ENCODE results near the gene EFNA5. TPM values are rescaled to one million over a fixed set of nuclear protein-coding genes. Genes with fewer than 3 reads are reported as not detected.

Gene EFNA5
- total RNA-seq, 3 donors from 2014 or later (not counting 1 experiment from before 2014, with no cell fraction given): 2.2 to 8.1 (median 4.3) TPM

DNA sequence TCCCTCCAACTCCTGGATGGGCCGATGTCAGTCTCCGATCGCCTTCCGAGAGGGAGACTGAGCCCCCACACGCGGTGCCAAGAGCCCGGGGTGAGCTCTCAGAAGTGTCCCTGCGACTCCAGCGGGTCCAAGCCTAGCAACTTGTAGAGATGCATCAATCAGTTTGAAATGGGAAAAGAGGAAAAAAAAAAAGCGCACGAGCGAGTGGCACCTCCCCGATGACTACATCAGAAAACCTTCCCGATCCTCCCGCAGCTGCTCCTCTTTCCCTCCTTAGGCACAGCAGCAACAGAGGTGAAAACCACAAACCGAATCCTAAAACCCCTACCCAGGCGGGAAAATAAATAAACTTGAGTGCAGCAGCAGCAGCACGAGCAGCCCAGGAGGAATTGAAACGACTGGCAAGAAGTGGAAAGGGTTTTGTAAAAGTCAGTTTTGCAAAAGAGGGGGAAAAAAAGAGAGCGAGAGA is 1.0 kb upstream of the EFNA5 start:
- H3K27me3 Mint-ChIP-seq (ENCODE audit: low read depth in 2 of 2): peaks cover 48 to 60% of the 10 kb centered on the region in 2 donors
- under 1% methylated on average over 15 of the region's 20 CpGs for WGBS (ENCODE audit: insufficient coverage)
- H3K4me1 Mint-ChIP-seq: peaks cover 25 to 39% of the 10 kb centered on the region in 2 donors
- Histone ChIP-seq H3K4me3 (ENCODE audit: low read length) (peak overlapping the region; percentile 43), H3K4me1 (ENCODE audit: control insufficient read depth, insufficient read depth, low read length) (peaks cover 46% of the 10 kb centered on the region), H3K27me3 (ENCODE audit: control insufficient read depth, insufficient read depth, low read length) (peaks cover 63% of the 10 kb centered on the region), H3K36me3 (ENCODE audit: control insufficient read depth, insufficient read depth, low read length) (no peaks in the 10 kb centered on the region), H3K27ac (ENCODE audit: low read length) (no peak overlapping the region), H3K9me3 (ENCODE audit: control insufficient read depth, insufficient read depth, low read length) (no peaks in the 10 kb centered on the region)
- TF ChIP-seq, protein P1, sequence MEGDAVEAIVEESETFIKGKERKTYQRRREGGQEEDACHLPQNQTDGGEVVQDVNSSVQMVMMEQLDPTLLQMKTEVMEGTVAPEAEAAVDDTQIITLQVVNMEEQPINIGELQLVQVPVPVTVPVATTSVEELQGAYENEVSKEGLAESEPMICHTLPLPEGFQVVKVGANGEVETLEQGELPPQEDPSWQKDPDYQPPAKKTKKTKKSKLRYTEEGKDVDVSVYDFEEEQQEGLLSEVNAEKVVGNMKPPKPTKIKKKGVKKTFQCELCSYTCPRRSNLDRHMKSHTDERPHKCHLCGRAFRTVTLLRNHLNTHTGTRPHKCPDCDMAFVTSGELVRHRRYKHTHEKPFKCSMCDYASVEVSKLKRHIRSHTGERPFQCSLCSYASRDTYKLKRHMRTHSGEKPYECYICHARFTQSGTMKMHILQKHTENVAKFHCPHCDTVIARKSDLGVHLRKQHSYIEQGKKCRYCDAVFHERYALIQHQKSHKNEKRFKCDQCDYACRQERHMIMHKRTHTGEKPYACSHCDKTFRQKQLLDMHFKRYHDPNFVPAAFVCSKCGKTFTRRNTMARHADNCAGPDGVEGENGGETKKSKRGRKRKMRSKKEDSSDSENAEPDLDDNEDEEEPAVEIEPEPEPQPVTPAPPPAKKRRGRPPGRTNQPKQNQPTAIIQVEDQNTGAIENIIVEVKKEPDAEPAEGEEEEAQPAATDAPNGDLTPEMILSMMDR (IDR thresholded peaks at IDR 0.05): no peak
- intact Hi-C loops (cut with micrococcal nuclease): loop anchor here (5.0 to 10.0 kb wide), 3 partner anchors 284 to 1407 kb away; no protein-coding TSS in a partner anchor
- H3K27ac Mint-ChIP-seq: peak overlapping the region; percentile 56 to 58
- H3K9me3 Mint-ChIP-seq: no peaks in the 10 kb centered on the region
- ATAC-seq (no peak), DNase-seq (no peak)
- H3K4me3 Mint-ChIP-seq: peak overlapping the region; percentile 89
- no peaks in the 10 kb centered on the region for H3K36me3 Mint-ChIP-seq

DNA sequence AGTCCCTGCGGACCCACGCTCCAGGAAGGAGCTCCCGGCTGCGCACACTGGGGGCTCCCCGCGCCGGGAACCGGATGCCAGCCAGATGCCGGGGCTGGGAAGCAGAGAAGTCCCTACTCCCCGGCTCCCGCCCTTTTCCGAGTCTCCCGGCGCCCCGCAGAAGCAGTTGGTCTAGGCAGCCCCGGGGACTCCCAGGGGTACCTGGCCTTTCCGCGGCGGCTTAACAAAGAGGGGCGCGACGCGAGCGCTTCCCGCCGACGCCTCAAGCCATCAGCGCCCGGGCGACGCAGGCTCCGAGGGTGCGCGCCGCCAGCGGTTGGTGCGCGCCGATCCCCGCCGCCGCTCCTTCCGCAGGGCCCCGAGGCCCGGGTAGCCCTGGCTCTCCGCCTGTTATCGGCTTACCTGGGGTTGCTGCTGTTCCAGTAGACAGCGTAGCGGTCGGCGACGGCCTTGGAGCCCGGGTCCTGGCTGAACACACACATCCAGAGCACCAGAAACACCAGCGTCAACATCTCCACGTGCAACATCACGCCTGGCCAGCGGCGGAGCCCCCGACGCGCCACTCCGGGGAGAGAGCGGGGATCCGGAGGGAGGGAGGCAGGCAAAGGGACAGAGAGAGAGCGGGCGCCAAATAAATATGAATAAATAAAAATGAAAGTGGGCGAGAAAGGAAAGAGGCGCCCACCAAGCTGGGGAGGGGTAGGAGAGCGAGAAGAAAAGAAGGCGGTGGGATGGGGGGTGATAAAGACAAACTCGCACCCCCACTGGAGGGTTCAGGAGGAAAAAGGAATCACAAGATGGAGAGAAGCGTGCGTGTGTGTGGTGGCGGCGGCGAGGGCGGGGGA is 428 bp downstream of the EFNA5 start:
- DNase-seq (peak in 1 of 2 donors; percentile 17), ATAC-seq (peak in 1 of 3 donors; percentile 25)
- intact Hi-C loops (cut with micrococcal nuclease): loop anchor here (5.0 to 10.0 kb wide), 3 partner anchors 283 to 1406 kb away; no protein-coding TSS in a partner anchor
- H3K9me3 ChIP-seq (ENCODE audit: control insufficient read depth, insufficient read depth, low read length): no peaks in the 10 kb centered on the region
- peaks cover 45 to 62% of the 10 kb centered on the region in 2 donors for H3K27me3 Mint-ChIP-seq (ENCODE audit: low read depth in 2 of 2)
- H3K36me3 Mint-ChIP-seq: no peaks in the 10 kb centered on the region
- peak overlapping the region; percentile 91 for H3K4me3 Mint-ChIP-seq
- no peak overlapping the region for H3K27ac ChIP-seq (ENCODE audit: low read length)
- H3K36me3 ChIP-seq (ENCODE audit: control insufficient read depth, insufficient read depth, low read length): no peaks in the 10 kb centered on the region
- under 1% methylated on average over 76 of the region's 77 CpGs for WGBS (ENCODE audit: insufficient coverage)
- peak overlapping the region; percentile 31 for H3K4me3 ChIP-seq (ENCODE audit: low read length)
- H3K9me3 Mint-ChIP-seq: no peaks in the 10 kb centered on the region
- TF ChIP-seq, protein P1 (IDR thresholded peaks at IDR 0.05): no peak
- H3K4me1 Mint-ChIP-seq: peaks cover 25 to 39% of the 10 kb centered on the region in 2 donors
- peaks cover 46% of the 10 kb centered on the region for H3K4me1 ChIP-seq (ENCODE audit: control insufficient read depth, insufficient read depth, low read length)
- H3K27me3 ChIP-seq (ENCODE audit: control insufficient read depth, insufficient read depth, low read length): peaks cover 58% of the 10 kb centered on the region
- H3K27ac Mint-ChIP-seq: no peak overlapping the region

DNA sequence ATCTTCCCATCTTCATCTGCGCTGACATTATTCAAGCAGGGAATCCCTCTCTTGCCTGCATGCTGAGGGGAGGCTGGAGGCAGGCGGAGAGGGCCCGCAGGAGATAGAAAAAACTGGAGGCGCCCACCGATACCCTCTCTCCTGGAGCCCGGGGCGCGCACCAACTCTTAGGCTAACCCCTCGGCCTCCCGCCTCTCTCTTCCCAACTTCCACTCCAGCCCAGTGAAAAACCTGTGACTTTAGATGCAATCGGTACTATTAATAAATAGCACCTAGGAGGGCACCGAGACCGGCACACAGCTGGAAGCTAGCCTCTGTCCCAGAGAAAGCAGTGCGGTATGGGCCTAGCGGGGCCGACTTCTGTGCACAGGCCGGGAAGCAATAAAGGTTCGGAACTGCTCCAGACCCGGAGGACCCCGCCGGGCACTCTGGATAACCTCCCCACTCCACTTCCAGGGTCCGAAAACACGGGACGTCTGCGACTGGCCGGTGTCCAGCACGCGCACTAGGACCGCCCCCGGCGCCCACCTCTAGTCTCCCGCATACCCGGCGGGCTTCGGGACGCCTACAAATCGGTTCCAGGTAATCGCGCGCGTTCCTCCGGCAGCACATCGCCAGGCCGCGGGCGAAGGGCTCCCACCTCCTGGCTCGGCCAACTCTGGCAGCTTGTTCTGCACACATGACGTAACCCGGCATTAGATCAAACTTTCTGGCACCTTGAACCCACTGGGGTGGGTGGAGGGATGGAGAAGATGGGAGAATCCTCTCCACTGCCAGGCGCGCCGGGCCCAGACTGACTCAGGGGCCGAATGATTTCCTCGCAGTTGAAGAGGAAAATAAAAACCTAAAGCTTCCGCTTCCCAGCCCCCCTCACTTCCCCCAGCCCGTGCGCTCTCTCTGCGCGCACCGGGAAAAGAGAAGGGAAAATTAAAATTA is 1.4 kb downstream of the EFNA5 start:
- WGBS (ENCODE audit: insufficient coverage): 8% methylated on average over 55 of the region's 60 CpGs
- Mint-ChIP-seq H3K27me3 (ENCODE audit: low read depth in 2 of 2) (peaks cover 43 to 62% of the 10 kb centered on the region in 2 donors), H3K9me3 (no peaks in the 10 kb centered on the region), H3K27ac (no peak overlapping the region), H3K36me3 (no peaks in the 10 kb centered on the region), H3K4me3 (peak overlapping the region; percentile 91), H3K4me1 (peaks cover 25 to 39% of the 10 kb centered on the region in 2 donors)
- H3K4me3 ChIP-seq (ENCODE audit: low read length): peak overlapping the region; percentile 31
- H3K4me1 ChIP-seq (ENCODE audit: control insufficient read depth, insufficient read depth, low read length): peaks cover 46% of the 10 kb centered on the region
- ATAC-seq (no peak), DNase-seq (no peak)
- intact Hi-C loops (cut with micrococcal nuclease): loop anchor here (5.0 to 10.0 kb wide), 3 partner anchors 282 to 1405 kb away; no protein-coding TSS in a partner anchor
- H3K27ac ChIP-seq (ENCODE audit: low read length): no peak overlapping the region
- H3K9me3 ChIP-seq (ENCODE audit: control insufficient read depth, insufficient read depth, low read length): no peaks in the 10 kb centered on the region
- H3K36me3 ChIP-seq (ENCODE audit: control insufficient read depth, insufficient read depth, low read length): no peaks in the 10 kb centered on the region
- TF ChIP-seq, protein P1 (IDR thresholded peaks at IDR 0.05): no peak
- H3K27me3 ChIP-seq (ENCODE audit: control insufficient read depth, insufficient read depth, low read length): peaks cover 49% of the 10 kb centered on the region

All from natural killer cell (primary cell).